Left ventricle myocardium inferior (tissue), 1 donor: ENCODE data around the gene TEX10. TPM values are rescaled to one million over a fixed set of nuclear protein-coding genes. Genes with fewer than 3 reads are reported as not detected.

ENCODE experiments used
- DNase-seq: peaks from one replicate; pipeline ENCODE4 v3.0.0-alpha.2; 2020
- H3K27ac ChIP-seq: fragments of 200-600 bp; replicated peaks from 2 replicates; pipeline ENCODE4 v1.8.0; 2021
- H3K27me3 ChIP-seq: fragments of 200-600 bp; 2 replicates; pipeline ENCODE4 v1.8.0; 2021; ENCODE audit warnings: low read depth
- H3K36me3 ChIP-seq: fragments of 200-600 bp; 2 replicates; pipeline ENCODE4 v1.8.0; 2021
- H3K4me1 ChIP-seq: fragments of 200-600 bp; 2 replicates; pipeline ENCODE4 v1.8.0; 2021
- H3K4me3 ChIP-seq: fragments of 200-600 bp; 2 replicates; pipeline ENCODE4 v1.8.0; 2021; ENCODE audit warnings: mild to moderate bottlenecking, moderate library complexity
- H3K9me3 ChIP-seq: fragments of 200-600 bp; replicated peaks from 2 replicates; pipeline ENCODE4 v1.8.0; 2021
- CTCF ChIP-seq: fragments of 200-600 bp; IDR thresholded peaks from 2 replicates; pipeline ENCODE4 v1.8.0; 2021; ENCODE audit warnings: antibody characterized with exemption, mild to moderate bottlenecking, borderline replicate concordance
- intact Hi-C: fragments of 100-400 bp; cut with micrococcal nuclease; formaldehyde crosslinking; loops from one replicate; pipeline ENCODE4 v1.11.0; 2022
- total RNA-seq: library from RNA; stranded (reverse); fragmentation: NEBNext Ultra II Directional; extraction: Animal tissue kit (Norgen Biotek cat#: 25700); gene quantifications from one replicate; pipeline ENCODE4 v1.2.1, GENCODE V29; 2021
- donor health status: DM: no; HTN: yes; CAD: no; lungs with severe emphysema.

TEX10 gene
- total RNA-seq, 1 donor from 2014 or later: 7.7 TPM

- peaks cover 76% of the 10 kb centered on the region for H3K36me3 ChIP-seq
- TF ChIP-seq CTCF: no peak
Measured at GRCh38 chr9:100285601-100286000, 67.1 kb downstream of the TEX10 start.

GRCh38 chr9:100285080-100285479, 67.7 kb downstream of the TEX10 start:
- Histone ChIP-seq H3K27ac (no peak overlapping the region), H3K36me3 (peaks cover 73% of the 10 kb centered on the region), H3K4me3 (no peak overlapping the region), H3K4me1 (no peaks in the 10 kb centered on the region), H3K27me3 (no peaks in the 10 kb centered on the region), H3K9me3 (peaks cover 27% of the 10 kb centered on the region)
- intact Hi-C loops: no loop called here
- no peak for DNase-seq
- no peak for TF ChIP-seq CTCF

More at GRCh38 chr9:100285601-100286000, 67.1 kb downstream of the TEX10 start:
- no peak for DNase-seq
- Histone ChIP-seq H3K9me3 (peaks cover 27% of the 10 kb centered on the region), H3K4me1 (no peaks in the 10 kb centered on the region), H3K27ac (no peak overlapping the region), H3K27me3 (no peaks in the 10 kb centered on the region), H3K4me3 (no peak overlapping the region)
- intact Hi-C loops: no loop called here

GRCh38 chr9:100284247-100284646, 68.5 kb downstream of the TEX10 start:
- no peak overlapping the region for H3K4me3 ChIP-seq
- H3K4me1 ChIP-seq: no peaks in the 10 kb centered on the region
- no peak for TF ChIP-seq CTCF
- H3K27ac ChIP-seq: no peak overlapping the region
- intact Hi-C loops: no loop called here
- DNase-seq: no peak
- peaks cover 27% of the 10 kb centered on the region for H3K9me3 ChIP-seq
- H3K27me3 ChIP-seq: no peaks in the 10 kb centered on the region
- H3K36me3 ChIP-seq: peaks cover 67% of the 10 kb centered on the region

- intact Hi-C loops: no loop called here
- H3K9me3 ChIP-seq: peaks cover 15% of the 10 kb centered on the region
- no peak for DNase-seq
- no peaks in the 10 kb centered on the region for H3K4me1 ChIP-seq
- H3K27me3 ChIP-seq: no peaks in the 10 kb centered on the region
- H3K36me3 ChIP-seq: peaks cover 61% of the 10 kb centered on the region
- H3K27ac ChIP-seq: no peak overlapping the region
- H3K4me3 ChIP-seq: no peak overlapping the region
- TF ChIP-seq CTCF: no peak
Measured at GRCh38 chr9:100282388-100282719, 70.4 kb downstream of the TEX10 start.

- Histone ChIP-seq H3K4me3 (no peak overlapping the region), H3K27me3 (no peaks in the 10 kb centered on the region), H3K4me1 (no peaks in the 10 kb centered on the region), H3K9me3 (peaks cover 15% of the 10 kb centered on the region), H3K27ac (no peak overlapping the region), H3K36me3 (peaks cover 59% of the 10 kb centered on the region)
- no peak for DNase-seq
- intact Hi-C loops: no loop called here
- TF ChIP-seq CTCF: no peak
Measured at GRCh38 chr9:100281676-100282387, 70.9 kb downstream of the TEX10 start.
